T-helper 17 cell (primary cell): ENCODE results near the gene SCP2. TPM values are rescaled to one million over a fixed set of nuclear protein-coding genes. Genes with fewer than 3 reads are reported as not detected.

Experiments used
- ATAC-seq: fragments of 150-1000 bp; cut with Tn5 transposase; 2 replicates; pipeline ENCODE4 v1.10.0; 2021; ENCODE audit warnings: mild to moderate bottlenecking, moderate library complexity
- DNase-seq, 3 donors: peaks; one replicate each; pipeline versions ENCODE4 v3.0.0 to v3.0.0-alpha.2; 2020 to 2021
- H3K9me3 ChIP-seq: one replicate; pipeline ENCODE4 v1.7.0; 2013; ENCODE audit warnings: low read length, mild to moderate bottlenecking; ENCODE audit not compliant: control insufficient read depth, poor library complexity, severe bottlenecking
- H3K27ac Mint-ChIP-seq: one replicate; pipeline ENCODE4 v1.8.0; 2022; ENCODE audit warnings: mild to moderate bottlenecking, moderate library complexity, mixed read lengths
- H3K27me3 Mint-ChIP-seq: one replicate; pipeline ENCODE4 v1.8.0; 2022; ENCODE audit warnings: mixed read lengths
- H3K36me3 Mint-ChIP-seq: one replicate; pipeline ENCODE4 v1.8.0; 2022; ENCODE audit warnings: low read depth, mixed read lengths
- H3K4me1 Mint-ChIP-seq: one replicate; pipeline ENCODE4 v1.8.0; 2022; ENCODE audit warnings: mild to moderate bottlenecking, mixed read lengths
- H3K4me3 Mint-ChIP-seq: one replicate; pipeline ENCODE4 v1.8.0; 2022; ENCODE audit warnings: mild to moderate bottlenecking, moderate library complexity, mixed read lengths
- total RNA-seq, 4 donors: library from RNA in 2 of 4; stranded (reverse) in 2 of 4; gene quantifications; one replicate each; pipeline ENCODE4 v1.2.3 and lab custom pipeline; 2022 to 2026

The SCP2 gene, protein sequence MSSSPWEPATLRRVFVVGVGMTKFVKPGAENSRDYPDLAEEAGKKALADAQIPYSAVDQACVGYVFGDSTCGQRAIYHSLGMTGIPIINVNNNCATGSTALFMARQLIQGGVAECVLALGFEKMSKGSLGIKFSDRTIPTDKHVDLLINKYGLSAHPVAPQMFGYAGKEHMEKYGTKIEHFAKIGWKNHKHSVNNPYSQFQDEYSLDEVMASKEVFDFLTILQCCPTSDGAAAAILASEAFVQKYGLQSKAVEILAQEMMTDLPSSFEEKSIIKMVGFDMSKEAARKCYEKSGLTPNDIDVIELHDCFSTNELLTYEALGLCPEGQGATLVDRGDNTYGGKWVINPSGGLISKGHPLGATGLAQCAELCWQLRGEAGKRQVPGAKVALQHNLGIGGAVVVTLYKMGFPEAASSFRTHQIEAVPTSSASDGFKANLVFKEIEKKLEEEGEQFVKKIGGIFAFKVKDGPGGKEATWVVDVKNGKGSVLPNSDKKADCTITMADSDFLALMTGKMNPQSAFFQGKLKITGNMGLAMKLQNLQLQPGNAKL
- total RNA-seq, result 10 to 100 TPM; 55.2 to 60.6 TPM
- 58.3 to 85.1 reads per million in 2 donors for total RNA-seq (lab: John Stamatoyannopoulos, UW)

DNA sequence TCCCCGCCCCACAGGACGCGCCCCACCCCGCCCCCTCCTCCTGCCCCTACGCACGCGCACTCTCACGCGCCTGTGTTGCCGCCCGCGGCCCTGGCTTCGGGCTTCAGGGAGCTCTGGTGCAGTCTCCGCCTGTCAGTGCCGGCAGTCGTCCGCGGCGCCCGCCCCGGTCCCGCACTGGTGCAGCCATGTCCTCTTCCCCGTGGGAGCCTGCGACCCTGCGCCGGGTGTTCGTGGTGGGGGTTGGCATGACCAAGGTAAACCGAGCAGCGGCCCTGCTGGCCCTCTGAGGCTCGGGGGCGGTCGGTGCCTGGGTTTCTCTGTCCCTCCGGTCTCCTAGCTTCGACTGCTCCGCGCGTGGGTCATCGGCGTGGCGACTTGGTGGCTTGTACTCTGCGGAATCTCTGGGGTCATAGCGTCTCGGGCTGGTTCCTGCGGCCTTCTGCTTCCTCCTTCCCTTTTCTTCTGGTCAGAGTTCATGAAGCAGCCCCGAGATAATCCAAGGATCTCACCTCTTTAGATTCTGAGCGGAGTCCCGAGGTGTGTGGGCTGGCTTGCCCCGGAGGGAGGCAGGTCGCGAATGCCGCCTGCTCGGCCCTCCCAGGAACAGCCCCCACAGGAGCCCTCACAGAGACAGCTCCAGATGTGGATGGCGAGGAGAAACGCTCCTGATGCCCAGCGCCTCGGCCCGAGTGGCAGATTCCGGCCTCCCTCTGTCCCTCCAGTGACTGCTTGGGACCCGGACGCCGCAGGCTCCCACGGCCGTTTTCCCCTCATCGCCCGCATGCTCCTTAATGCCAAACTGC is at the start of gene SCP2:
Gene SCP2, plus strand, starts transcription at position 65 of the 803 bp plus-strand sequence. Its CDS starts 121 bp downstream, at position 186.
- ATAC-seq, result peak; percentile 96
- Mint-ChIP-seq H3K4me3 (peak within 1 kb of the TSS; percentile 99), H3K27me3 (no peaks in the 10 kb centered on the region), H3K4me1 (peaks cover 20% of the 10 kb centered on the region), H3K36me3 (peaks cover 3% of the 10 kb centered on the region), H3K27ac (peak within 1 kb of the TSS; percentile 97)
- DNase-seq, result peak; percentile 66 to 72 (median 67)
- H3K9me3 ChIP-seq, result no peaks in the 10 kb centered on the region

DNA sequence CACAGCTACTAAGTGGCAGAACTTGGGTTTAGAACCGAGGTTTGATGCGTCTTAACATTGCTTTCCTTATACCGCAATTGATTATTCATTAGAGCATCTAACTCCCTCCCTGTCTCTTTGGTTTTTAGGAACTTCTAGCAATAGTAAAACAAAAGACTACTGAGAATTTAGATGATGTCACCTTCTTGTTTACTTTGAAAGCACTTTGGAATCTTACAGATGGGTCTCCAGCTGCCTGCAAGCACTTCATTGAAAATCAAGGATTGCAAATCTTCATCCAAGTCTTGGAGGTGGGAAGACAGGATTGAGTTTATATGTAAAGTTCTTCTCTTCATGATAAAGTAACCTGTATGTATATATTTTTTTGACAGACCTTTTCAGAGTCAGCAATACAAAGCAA is 49.5 kb upstream of the SCP2 start:
- Mint-ChIP-seq H3K36me3 (no peaks in the 10 kb centered on the region), H3K27me3 (no peaks in the 10 kb centered on the region), H3K27ac (no peak overlapping the region), H3K4me1 (no peaks in the 10 kb centered on the region), H3K4me3 (no peak overlapping the region)
- DNase-seq, result no peak
- H3K9me3 ChIP-seq, result no peaks in the 10 kb centered on the region
- no peak for ATAC-seq

DNA sequence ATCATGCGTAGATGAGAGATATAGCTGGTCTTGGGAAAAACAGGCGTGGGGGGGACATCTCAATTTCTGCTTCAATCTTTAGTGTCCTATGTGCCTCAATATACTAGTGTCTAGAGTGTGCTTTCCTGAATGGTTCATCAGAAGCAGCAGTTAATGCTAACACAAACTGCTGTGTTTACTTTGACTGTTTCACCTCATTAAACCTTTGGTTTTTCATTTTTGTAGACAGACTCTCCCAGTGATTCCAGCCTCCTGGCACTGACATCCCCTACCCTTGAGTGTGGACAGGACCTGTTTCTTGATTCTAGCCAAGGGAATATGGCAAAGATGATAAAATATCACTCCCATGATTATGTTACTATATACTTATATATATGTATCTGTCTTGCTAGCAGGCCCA is 46.9 kb upstream of the SCP2 start:
- no peaks in the 10 kb centered on the region for H3K4me1 Mint-ChIP-seq
- no peak for DNase-seq
- no peak overlapping the region for H3K27ac Mint-ChIP-seq
- no peaks in the 10 kb centered on the region for H3K36me3 Mint-ChIP-seq
- no peak for ATAC-seq
- no peaks in the 10 kb centered on the region for H3K9me3 ChIP-seq
- no peaks in the 10 kb centered on the region for H3K27me3 Mint-ChIP-seq
- no peak overlapping the region for H3K4me3 Mint-ChIP-seq

DNA sequence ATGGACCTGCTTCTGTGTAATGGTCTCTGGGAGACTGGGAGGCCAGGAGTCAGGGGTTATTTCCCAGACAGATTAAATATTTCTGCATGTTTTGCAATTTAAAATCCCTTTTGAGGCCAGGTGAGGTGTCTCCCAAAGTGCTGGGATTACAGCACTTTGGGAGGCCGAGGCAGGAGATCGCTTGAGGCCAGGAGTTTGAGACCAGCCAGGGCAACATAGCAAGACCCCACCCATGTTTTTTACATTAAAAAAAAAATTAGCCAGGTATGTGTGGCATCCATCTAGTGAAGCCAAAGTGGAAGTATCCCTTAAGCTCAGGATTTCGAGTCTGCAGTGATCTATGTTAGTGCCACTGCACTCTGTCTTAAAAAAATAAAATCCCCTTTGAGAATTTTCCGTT is 39.6 kb upstream of the SCP2 start:
- H3K4me1 Mint-ChIP-seq, result peaks cover 2% of the 10 kb centered on the region

DNA sequence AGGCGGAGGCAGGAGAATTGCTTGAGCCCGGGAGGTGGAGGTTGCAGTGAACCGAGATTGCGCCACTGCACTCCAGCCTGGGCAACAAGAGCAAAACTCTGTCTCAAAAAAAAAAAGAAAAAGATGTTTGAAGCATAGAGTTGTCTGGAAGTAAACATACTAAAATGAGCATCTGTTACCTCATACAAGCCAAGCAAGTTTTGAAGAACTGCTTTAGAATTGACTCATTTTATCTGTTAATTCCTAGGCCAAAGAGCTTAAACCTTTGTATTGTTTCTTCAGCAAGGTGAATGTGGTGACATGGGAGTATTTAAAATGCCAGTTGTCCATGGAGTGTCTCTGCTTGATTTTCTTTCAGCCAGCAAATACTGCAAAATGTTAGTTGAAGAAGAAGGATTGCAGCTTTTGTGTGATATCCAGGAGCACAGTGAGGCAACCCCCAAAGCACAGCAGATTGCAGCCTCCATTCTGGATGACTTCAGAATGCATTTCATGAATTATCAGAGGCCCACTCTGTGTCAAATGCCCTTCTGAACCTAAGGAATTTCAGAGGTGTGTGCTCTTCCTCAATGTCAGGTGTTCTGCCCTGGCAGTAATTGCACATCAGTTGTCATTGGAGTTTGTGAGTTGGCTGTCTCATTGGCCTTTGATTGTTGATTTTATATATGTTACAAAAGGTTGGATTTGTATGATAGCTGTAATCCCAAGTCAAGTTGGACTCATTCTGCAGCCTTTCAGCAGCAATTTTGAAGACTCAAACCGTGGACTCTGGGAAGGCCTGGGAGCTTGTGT is 34.5 kb upstream of the SCP2 start:
- Mint-ChIP-seq H3K27me3 (no peaks in the 10 kb centered on the region), H3K36me3 (peaks cover 3% of the 10 kb centered on the region), H3K4me3 (no peak overlapping the region), H3K4me1 (peaks cover 2% of the 10 kb centered on the region), H3K27ac (no peak overlapping the region)
- ATAC-seq, result no peak
- H3K9me3 ChIP-seq, result no peaks in the 10 kb centered on the region
- DNase-seq, result no peak

More for the DNA sequence above, 39.6 kb upstream of the SCP2 start:
- no peak for ATAC-seq
- no peak overlapping the region for H3K27ac Mint-ChIP-seq
- no peaks in the 10 kb centered on the region for H3K36me3 Mint-ChIP-seq
- H3K27me3 Mint-ChIP-seq, result no peaks in the 10 kb centered on the region
- H3K4me3 Mint-ChIP-seq, result no peak overlapping the region
- no peaks in the 10 kb centered on the region for H3K9me3 ChIP-seq
- DNase-seq, result no peak

DNA sequence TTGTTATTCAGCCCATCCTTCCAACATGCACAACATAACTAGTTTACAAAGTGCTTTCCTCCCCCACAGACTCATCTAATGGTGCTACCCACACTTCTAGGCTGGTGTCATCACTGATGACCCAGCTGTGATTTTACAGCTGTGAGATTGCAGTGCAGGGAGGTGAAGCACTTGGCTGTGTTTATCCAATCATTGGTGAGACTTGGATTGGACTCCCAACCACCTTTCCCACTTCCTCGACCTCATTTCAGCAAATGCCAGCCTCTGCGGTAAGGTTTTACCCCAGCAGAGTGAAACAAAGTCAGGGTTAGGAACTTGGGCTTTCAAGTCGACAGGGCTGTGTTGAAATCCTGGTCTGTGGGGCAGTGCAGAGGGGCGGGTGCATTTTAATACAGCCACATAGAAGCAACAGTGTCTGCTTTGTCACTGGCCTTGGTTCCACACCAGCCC is 27.6 kb upstream of the SCP2 start:
- H3K27ac Mint-ChIP-seq, result no peak overlapping the region
- no peak for ATAC-seq

DNA sequence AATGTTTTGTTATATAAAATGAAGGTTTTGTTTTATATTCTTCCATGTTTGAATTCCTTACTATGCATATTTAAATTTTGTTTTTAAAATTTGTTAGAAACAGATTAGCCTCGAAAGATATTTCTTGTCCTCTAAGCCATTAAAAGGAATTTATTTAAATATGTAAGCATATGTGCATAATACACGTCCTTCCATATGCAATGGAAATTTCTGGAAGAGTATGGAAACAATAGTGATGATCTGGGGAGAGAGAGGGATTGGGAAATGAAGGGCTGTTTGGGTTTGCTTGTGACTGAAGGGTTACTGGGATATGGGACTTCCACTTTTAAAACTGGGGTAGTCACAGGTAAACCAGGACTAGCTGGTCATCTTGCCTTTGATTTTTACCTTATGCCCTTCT is 26.7 kb upstream of the SCP2 start:
- H3K36me3 Mint-ChIP-seq, result peaks cover under 1% of the 10 kb centered on the region
- peaks cover under 1% of the 10 kb centered on the region for H3K4me1 Mint-ChIP-seq
- H3K27ac Mint-ChIP-seq, result no peak overlapping the region
- no peak for DNase-seq
- H3K4me3 Mint-ChIP-seq, result no peak overlapping the region
- no peak for ATAC-seq
- H3K27me3 Mint-ChIP-seq, result no peaks in the 10 kb centered on the region
- no peaks in the 10 kb centered on the region for H3K9me3 ChIP-seq

More for the DNA sequence above, 27.6 kb upstream of the SCP2 start:
- DNase-seq, result no peak
- H3K36me3 Mint-ChIP-seq, result peaks cover 3% of the 10 kb centered on the region
- H3K4me3 Mint-ChIP-seq, result no peak overlapping the region
- H3K9me3 ChIP-seq, result no peaks in the 10 kb centered on the region
- peaks cover 2% of the 10 kb centered on the region for H3K4me1 Mint-ChIP-seq
- H3K27me3 Mint-ChIP-seq, result no peaks in the 10 kb centered on the region

DNA sequence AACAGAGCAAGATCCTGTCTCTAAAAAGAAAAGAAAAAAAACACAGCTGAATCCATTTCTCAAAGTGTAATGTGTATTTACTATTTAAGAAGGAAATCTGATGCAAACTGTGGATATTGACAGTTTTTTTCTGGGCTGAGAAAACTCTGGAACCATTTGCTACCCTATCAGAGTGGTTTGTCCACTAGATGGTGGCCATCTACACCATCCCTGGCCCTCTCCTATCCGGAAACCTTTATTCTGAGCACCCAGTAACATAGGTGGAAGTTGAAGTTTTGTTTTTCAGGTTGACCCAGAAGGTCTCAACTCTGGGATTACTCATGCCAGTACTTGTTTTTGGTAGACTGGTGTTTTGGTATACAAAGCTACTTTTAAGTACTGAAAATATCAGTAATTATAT is 25.7 kb upstream of the SCP2 start:
- peaks cover 2% of the 10 kb centered on the region for H3K4me1 Mint-ChIP-seq
- ATAC-seq (no peak), DNase-seq (no peak)
- H3K9me3 ChIP-seq, result no peaks in the 10 kb centered on the region
- H3K27me3 Mint-ChIP-seq, result no peaks in the 10 kb centered on the region
- no peak overlapping the region for H3K4me3 Mint-ChIP-seq
- no peak overlapping the region for H3K27ac Mint-ChIP-seq
- H3K36me3 Mint-ChIP-seq, result no peaks in the 10 kb centered on the region

DNA sequence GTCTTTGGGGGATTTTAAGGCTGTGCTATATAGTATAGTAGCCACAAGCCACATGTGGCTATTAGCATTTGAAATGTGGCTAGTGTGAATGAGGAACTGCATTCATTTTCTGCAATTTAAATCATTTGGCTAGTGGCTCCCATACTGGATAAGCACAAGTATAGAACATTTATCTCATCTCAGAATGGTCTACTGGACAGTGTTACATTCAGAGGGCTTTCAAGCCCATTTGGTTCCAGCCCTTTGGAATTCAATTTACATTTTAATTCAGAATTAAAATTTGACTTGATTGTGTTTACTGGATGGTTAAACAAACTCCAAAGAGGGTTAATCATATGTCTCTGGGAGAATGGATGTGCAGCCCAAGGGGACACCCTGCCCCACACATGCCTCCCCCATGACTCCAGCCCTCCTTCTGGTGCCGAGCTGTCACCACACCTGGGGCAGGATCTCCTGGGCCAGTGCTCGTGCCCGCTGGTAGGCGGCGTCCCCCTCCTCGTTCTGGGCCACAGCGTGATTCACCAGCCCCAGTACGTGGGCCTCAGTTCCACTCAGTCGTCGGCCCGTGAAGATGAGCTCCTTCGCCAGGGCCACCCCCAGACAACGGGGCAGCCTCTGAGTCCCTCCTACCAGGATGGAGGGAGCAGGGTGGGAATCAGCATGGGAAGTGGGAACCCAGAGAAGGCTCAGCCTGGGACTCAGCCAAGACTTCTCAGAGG is 22.7 kb upstream of the SCP2 start:
- DNase-seq (no peak), ATAC-seq (peak; percentile 8)
- no peaks in the 10 kb centered on the region for H3K9me3 ChIP-seq
- Mint-ChIP-seq H3K4me3 (no peak overlapping the region), H3K36me3 (no peaks in the 10 kb centered on the region), H3K4me1 (peaks cover 4% of the 10 kb centered on the region), H3K27ac (no peak overlapping the region), H3K27me3 (no peaks in the 10 kb centered on the region)

DNA sequence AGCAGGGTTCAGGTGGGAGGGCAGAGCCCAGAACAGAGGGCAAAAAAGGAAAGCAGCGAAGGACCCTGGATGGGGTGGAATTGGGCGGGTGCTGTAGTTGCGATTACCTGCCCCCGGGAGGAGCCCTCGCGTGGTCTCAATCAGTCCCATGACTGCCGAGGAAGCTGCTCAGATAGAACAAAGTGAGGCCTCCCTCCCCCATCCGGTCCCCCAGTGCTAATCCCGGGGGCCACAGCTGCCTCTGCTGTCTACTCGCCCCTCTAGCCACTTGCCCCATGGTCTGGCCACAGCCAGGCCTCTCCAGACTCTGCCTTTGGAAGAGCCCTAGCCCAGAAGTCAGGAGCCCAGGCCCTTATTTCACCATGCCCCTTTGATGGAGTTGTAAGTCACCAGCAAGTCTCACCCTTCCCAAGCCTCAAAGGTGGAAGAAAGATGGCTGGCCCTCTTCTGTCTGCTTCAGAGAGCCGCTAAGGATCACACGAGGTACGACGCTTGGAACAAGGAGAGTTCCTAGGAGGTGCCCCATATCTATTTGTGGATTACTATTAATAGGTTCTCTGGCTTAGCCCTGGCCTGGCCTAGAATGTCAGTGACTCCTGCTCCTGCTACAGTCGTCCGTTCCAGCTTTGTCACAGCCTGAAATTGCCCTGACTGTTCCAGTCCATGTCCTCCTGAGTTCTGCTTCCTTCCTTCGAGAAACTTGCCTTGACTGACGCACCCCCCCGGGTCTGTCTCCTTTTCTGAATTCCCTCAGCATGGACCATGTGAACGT is 22.0 kb upstream of the SCP2 start:
- no peak overlapping the region for H3K27ac Mint-ChIP-seq
- peaks cover 4% of the 10 kb centered on the region for H3K4me1 Mint-ChIP-seq
- H3K27me3 Mint-ChIP-seq, result no peaks in the 10 kb centered on the region
- peak; percentile 64 for ATAC-seq
- no peaks in the 10 kb centered on the region for H3K36me3 Mint-ChIP-seq
- no peaks in the 10 kb centered on the region for H3K9me3 ChIP-seq
- DNase-seq, result no peak
- no peak overlapping the region for H3K4me3 Mint-ChIP-seq

DNA sequence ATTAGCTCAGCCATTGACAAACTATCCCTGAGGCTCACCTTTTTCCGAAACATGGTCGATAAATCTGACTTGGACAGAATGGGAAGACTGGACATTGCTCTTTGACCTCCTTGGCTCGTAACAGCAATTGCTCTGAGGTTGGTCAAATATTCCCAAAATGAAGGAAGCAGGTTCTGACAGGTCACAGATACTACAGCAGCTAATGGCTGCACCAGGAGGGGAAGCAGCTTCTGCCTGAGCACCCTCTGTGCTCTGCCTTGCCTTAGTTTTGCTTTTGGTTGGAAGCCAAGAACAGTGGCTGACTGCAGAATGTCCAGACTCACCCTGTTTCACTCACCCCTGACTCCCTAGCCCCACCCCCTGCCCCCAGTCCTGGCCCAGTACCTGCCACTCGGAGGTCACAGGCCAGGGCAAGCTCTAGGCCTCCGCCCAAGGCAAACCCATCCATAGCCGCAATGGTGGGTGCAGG is 20.9 kb upstream of the SCP2 start:
- Mint-ChIP-seq H3K27me3 (no peaks in the 10 kb centered on the region), H3K4me3 (no peak overlapping the region), H3K36me3 (no peaks in the 10 kb centered on the region), H3K4me1 (peaks cover 4% of the 10 kb centered on the region), H3K27ac (no peak overlapping the region)
- no peak for ATAC-seq
- DNase-seq, result no peak
- no peaks in the 10 kb centered on the region for H3K9me3 ChIP-seq
